K562 (cell line): ENCODE data around the gene ZNF709. TPM values are rescaled to one million over a fixed set of nuclear protein-coding genes. Genes with fewer than 3 reads are reported as not detected.

Source experiments
- ATAC-seq: fragments of 200-7000 bp; cut with Tn5 transposase; 3 replicates; pipeline ENCODE4 v1.9.1; 2020; ENCODE audit warnings: moderate library complexity
- BruUV-seq: library from RNA; stranded (reverse); fragments of 400-500 nt; replicated peaks from 2 replicates; lab custom pipeline; 2021; lab: Mats Ljungman, UMichigan
- CTCF ChIA-PET: fragments of 300-600 bp; formaldehyde crosslinking; extraction: SDS; loops from one replicate; lab custom pipeline; 2021; ENCODE audit warnings: low intra/inter-chr PET ratio; lab: Yijun Ruan, JAX
- POLR2A ChIA-PET: fragments of 300-600, 350-650 bp; sonication (Branson Sonifier 250); formaldehyde crosslinking; extraction: SDS; loops from one replicate; lab custom pipeline; 2021; ENCODE audit warnings: antibody characterized with exemption, inconsistent platforms; lab: Yijun Ruan, JAX
- DNase-seq, 4 experiments: peaks; one replicate each; pipeline versions ENCODE4 v3.0.0 to v3.0.0-alpha.2; 2011 to 2018; ENCODE audit warnings: low spot score in 3 of 4, mixed read lengths in 3 of 4; ENCODE audit errors: extremely low read depth in 1 of 4
- FAIRE-seq: peaks from 2 replicates; lab custom pipeline; 2011; peaks lifted over from hg19 to GRCh38; lab: Jason Lieb, UNC
- H2AFZ ChIP-seq: 2 replicates; pipeline ENCODE4 v1.6.0; 2011; ENCODE audit warnings: low read depth, low read length, control low read depth, inconsistent platforms
- H3K27ac ChIP-seq: fragments of 200-600 bp; 3 replicates; pipeline ENCODE4 v1.8.0; 2011; ENCODE audit warnings: low read depth, mild to moderate bottlenecking, control low read depth, inconsistent platforms, low read length, moderate library complexity, mixed read lengths; ENCODE audit errors: extremely low read depth
- H3K27me3 ChIP-seq, 2 experiments: fragments of 300-600 bp in 1 of 2; 2 replicates in 1 of 2; 3 replicates in 1 of 2; pipeline versions ENCODE4 v1.6.0 to v1.8.0; 2011; ENCODE audit warnings: inconsistent platforms in 2 of 2, low read length in 2 of 2, mild to moderate bottlenecking in 1 of 2, mixed read lengths in 1 of 2, moderate library complexity in 1 of 2; ENCODE audit not compliant: control insufficient read depth in 2 of 2, insufficient read depth in 2 of 2
- H3K36me3 ChIP-seq: fragments of 300-600 bp; 3 replicates; pipeline ENCODE4 v1.8.0; 2011; ENCODE audit warnings: mild to moderate bottlenecking, low read length, inconsistent platforms; ENCODE audit not compliant: control insufficient read depth, insufficient read depth
- H3K4me1 ChIP-seq, 2 experiments: fragments of 200-600 bp in 1 of 2; replicated peaks in 1 of 2; 2 replicates in 1 of 2; 3 replicates in 1 of 2; pipeline versions ENCODE4 v1.5.1 to v1.8.0; 2011; ENCODE audit warnings: inconsistent platforms in 2 of 2, low read length in 2 of 2, mild to moderate bottlenecking in 1 of 2, mixed read lengths in 1 of 2, moderate library complexity in 1 of 2; ENCODE audit not compliant: control insufficient read depth in 2 of 2, insufficient read depth in 2 of 2
- H3K4me2 ChIP-seq: 2 replicates; pipeline ENCODE4 v1.6.1; 2011; ENCODE audit warnings: low read length, control low read depth, inconsistent platforms, mixed read lengths; ENCODE audit not compliant: insufficient read depth
- H3K4me3 ChIP-seq: fragments of 200-600 bp; sonication (generic), shearing (Covaris generic); 2 replicates; pipeline ENCODE4 v1.5.1; 2016; ENCODE audit warnings: control low read depth, inconsistent platforms
- H3K79me2 ChIP-seq: fragments of 200-600 bp; 3 replicates; pipeline ENCODE4 v1.8.0; 2011; ENCODE audit warnings: low read length, inconsistent platforms; ENCODE audit not compliant: control insufficient read depth, insufficient read depth
- H3K9ac ChIP-seq, 2 experiments: 2 replicates each; pipeline versions ENCODE4 v1.6.0 to v1.6.1; 2011; ENCODE audit warnings: low read depth in 2 of 2, low read length in 2 of 2, control low read depth in 1 of 2, inconsistent platforms in 1 of 2, mild to moderate bottlenecking in 1 of 2, mixed read lengths in 1 of 2; ENCODE audit not compliant: insufficient read depth in 1 of 2
- H3K9me1 ChIP-seq: one replicate; pipeline ENCODE4 v1.6.0; 2011; ENCODE audit warnings: inconsistent platforms, mild to moderate bottlenecking, low read length, moderate library complexity; ENCODE audit not compliant: control insufficient read depth, insufficient read depth
- H3K9me3 ChIP-seq: replicated peaks from 2 replicates; pipeline ENCODE4 v1.5.1; 2011; ENCODE audit warnings: low read depth, low read length, inconsistent platforms; ENCODE audit not compliant: control insufficient read depth, insufficient read depth
- H4K20me1 ChIP-seq: replicated peaks from 2 replicates; pipeline ENCODE4 v1.6.1; 2011; ENCODE audit warnings: low read length, inconsistent platforms, mixed read lengths; ENCODE audit not compliant: control insufficient read depth, insufficient read depth
- CTBP1 ChIP-seq: fragments of 450-650 bp; IDR thresholded peaks from 2 replicates; pipeline ENCODE4 v1.6.1; 2016; ENCODE audit warnings: borderline replicate concordance
- NUFIP1 ChIP-seq: fragments of 450-650 bp; IDR thresholded peaks from 2 replicates; pipeline ENCODE4 v1.6.1; 2018; ENCODE audit not compliant: partially characterized antibody
- TRIM28 ChIP-seq: fragments of 450-650 bp; IDR thresholded peaks from 2 replicates; pipeline ENCODE4 v1.6.1; 2017
- ZNF263 ChIP-seq: sonication (generic); formaldehyde crosslinking; IDR thresholded peaks from 2 replicates; pipeline ENCODE4 v1.8.0; 2022; ENCODE audit warnings: mild to moderate bottlenecking, missing genetic modification reagents, borderline replicate concordance
- ZNF274 ChIP-seq: IDR thresholded peaks from 2 replicates; pipeline ENCODE4 v1.6.1; 2011; ENCODE audit warnings: low read depth, mild to moderate bottlenecking, low read length, moderate library complexity, borderline replicate concordance
- ZNF507 ChIP-seq: conservative IDR thresholded peaks from 2 replicates; pipeline ENCODE4 v1.6.1; 2017; ENCODE audit warnings: missing genetic modification characterization, missing compliant biosample characterization
- ZNF699 ChIP-seq: fragments of 250-450 bp; sonication (Bioruptor Pico); IDR thresholded peaks from 2 replicates; pipeline ENCODE4 v1.8.0; 2021; ENCODE audit warnings: mild to moderate bottlenecking, moderate library complexity; ENCODE audit not compliant: insufficient replicate concordance
- ZNF766 ChIP-seq: fragments of 200-800 bp; sonication (Bioruptor generic); conservative IDR thresholded peaks from 2 replicates; pipeline ENCODE4 v1.6.1; 2016; ENCODE audit warnings: missing genetic modification characterization, missing compliant biosample characterization
- ZNF780A ChIP-seq: fragments of 250-450 bp; sonication (Bioruptor Pico); IDR thresholded peaks from 2 replicates; pipeline ENCODE4 v1.5.0; 2021; ENCODE audit warnings: mild to moderate bottlenecking
- WGBS: fragments of 100-300 bp; shearing (Covaris generic); methylation state at CpG from one replicate; pipeline ENCODE4 v1.1.6; 2016; ENCODE audit warnings: low coverage, mixed read lengths; ENCODE audit not compliant: insufficient coverage; ENCODE audit errors: missing lambda C conversion rate; 5-methylcytosine and 5-hydroxymethylcytosine counted together
- in situ Hi-C: fragments of 300-500 bp; cut with MboI; formaldehyde crosslinking; loops from 4 replicates; pipeline ENCODE4 v1.15.0; 2018; ENCODE audit warnings: inconsistent platforms, mixed read lengths
- intact Hi-C: fragments of 100-400 bp; cut with micrococcal nuclease; formaldehyde crosslinking; loops from 2 replicates; pipeline ENCODE4 v1.14.2; 2022
- polyA plus RNA-seq, 8 experiments: library from polyadenylated mRNA; depleted of rRNA in 4 of 8; stranded (reverse) in 5 of 8; unstranded in 3 of 8; fragments of >200 nt; fragmentation: Nextera tagmentation in 2 of 8; fragmentation: Illumina TruSeq in 1 of 8; extraction: Ambion mirVana in 2 of 8; extraction: Trizol in 1 of 8; gene quantifications; 2 replicates each; pipeline versions ENCODE4 v1.2.1 to v1.2.3, GENCODE V29; 2011 to 2014; ENCODE audit warnings: inconsistent platforms in 1 of 8, missing spikeins in 1 of 8
- total RNA-seq, 7 experiments: library from RNA; depleted of rRNA in 6 of 7; stranded (reverse); fragments of >200 nt in 6 of 7; fragmentation: Illumina TruSeq in 2 of 7; extraction: Trizol in 2 of 7; gene quantifications; 2 replicates each; pipeline versions ENCODE4 v1.2.1 to v1.2.3, GENCODE V29; 2011 to 2021; ENCODE audit warnings: low replicate concordance in 1 of 7
- TF ChIP-seq, protein P1 (sequence below): fragments of 450-650 bp; IDR thresholded peaks from 2 replicates; pipeline ENCODE4 v1.6.1; 2016; ENCODE audit warnings: low read depth
- TF ChIP-seq, protein P2 (sequence below): fragments of 200-800 bp; sonication (Bioruptor generic); IDR thresholded peaks from 2 replicates; pipeline ENCODE4 v1.6.1; 2016; ENCODE audit warnings: missing genetic modification characterization, missing compliant biosample characterization

ZNF709 gene
- total and polyA plus RNA-seq, 9 of the 15 experiments (the other 6 are each of a cell fraction or from before 2014, with no cell fraction given), result 0.07 to 0.69 (median 0.18) TPM

GRCh38 chr19:12465211-12465610 is 19.4 kb downstream of the ZNF709 start:
- BruUV-seq, result no TSS peak
- Histone ChIP-seq H3K27ac (no peak overlapping the region), H3K36me3 (no peaks in the 10 kb centered on the region), H3K4me2 (no peak overlapping the region), H3K4me1 (no peaks in the 10 kb centered on the region), H3K79me2 (no peaks in the 10 kb centered on the region), H3K9me3 (peaks cover 9% of the 10 kb centered on the region), H2AFZ (no peak overlapping the region), H3K9me1 (no peaks in the 10 kb centered on the region), H3K27me3 (no peaks in the 10 kb centered on the region; a peak in 1 of 5 replicates), H4K20me1 (no peaks in the 10 kb centered on the region), H3K9ac (no peak overlapping the region), H3K4me3 (no peak overlapping the region)
- no peak for ATAC-seq
- no peak for DNase-seq
- intact Hi-C loops (no loop called here), in situ Hi-C loops (no loop called here)
- FAIRE-seq, result no peak
- 1% methylated on average over 5 of the region's 5 CpGs for WGBS
- CTCF ChIA-PET, result no interaction called here
- POLR2A ChIA-PET, result no interaction called here
- TF ChIP-seq ZNF507 (tag), result peak; percentile 18; the same call in 1 of the 2 replicates
- TF ChIP-seq, protein P1, sequence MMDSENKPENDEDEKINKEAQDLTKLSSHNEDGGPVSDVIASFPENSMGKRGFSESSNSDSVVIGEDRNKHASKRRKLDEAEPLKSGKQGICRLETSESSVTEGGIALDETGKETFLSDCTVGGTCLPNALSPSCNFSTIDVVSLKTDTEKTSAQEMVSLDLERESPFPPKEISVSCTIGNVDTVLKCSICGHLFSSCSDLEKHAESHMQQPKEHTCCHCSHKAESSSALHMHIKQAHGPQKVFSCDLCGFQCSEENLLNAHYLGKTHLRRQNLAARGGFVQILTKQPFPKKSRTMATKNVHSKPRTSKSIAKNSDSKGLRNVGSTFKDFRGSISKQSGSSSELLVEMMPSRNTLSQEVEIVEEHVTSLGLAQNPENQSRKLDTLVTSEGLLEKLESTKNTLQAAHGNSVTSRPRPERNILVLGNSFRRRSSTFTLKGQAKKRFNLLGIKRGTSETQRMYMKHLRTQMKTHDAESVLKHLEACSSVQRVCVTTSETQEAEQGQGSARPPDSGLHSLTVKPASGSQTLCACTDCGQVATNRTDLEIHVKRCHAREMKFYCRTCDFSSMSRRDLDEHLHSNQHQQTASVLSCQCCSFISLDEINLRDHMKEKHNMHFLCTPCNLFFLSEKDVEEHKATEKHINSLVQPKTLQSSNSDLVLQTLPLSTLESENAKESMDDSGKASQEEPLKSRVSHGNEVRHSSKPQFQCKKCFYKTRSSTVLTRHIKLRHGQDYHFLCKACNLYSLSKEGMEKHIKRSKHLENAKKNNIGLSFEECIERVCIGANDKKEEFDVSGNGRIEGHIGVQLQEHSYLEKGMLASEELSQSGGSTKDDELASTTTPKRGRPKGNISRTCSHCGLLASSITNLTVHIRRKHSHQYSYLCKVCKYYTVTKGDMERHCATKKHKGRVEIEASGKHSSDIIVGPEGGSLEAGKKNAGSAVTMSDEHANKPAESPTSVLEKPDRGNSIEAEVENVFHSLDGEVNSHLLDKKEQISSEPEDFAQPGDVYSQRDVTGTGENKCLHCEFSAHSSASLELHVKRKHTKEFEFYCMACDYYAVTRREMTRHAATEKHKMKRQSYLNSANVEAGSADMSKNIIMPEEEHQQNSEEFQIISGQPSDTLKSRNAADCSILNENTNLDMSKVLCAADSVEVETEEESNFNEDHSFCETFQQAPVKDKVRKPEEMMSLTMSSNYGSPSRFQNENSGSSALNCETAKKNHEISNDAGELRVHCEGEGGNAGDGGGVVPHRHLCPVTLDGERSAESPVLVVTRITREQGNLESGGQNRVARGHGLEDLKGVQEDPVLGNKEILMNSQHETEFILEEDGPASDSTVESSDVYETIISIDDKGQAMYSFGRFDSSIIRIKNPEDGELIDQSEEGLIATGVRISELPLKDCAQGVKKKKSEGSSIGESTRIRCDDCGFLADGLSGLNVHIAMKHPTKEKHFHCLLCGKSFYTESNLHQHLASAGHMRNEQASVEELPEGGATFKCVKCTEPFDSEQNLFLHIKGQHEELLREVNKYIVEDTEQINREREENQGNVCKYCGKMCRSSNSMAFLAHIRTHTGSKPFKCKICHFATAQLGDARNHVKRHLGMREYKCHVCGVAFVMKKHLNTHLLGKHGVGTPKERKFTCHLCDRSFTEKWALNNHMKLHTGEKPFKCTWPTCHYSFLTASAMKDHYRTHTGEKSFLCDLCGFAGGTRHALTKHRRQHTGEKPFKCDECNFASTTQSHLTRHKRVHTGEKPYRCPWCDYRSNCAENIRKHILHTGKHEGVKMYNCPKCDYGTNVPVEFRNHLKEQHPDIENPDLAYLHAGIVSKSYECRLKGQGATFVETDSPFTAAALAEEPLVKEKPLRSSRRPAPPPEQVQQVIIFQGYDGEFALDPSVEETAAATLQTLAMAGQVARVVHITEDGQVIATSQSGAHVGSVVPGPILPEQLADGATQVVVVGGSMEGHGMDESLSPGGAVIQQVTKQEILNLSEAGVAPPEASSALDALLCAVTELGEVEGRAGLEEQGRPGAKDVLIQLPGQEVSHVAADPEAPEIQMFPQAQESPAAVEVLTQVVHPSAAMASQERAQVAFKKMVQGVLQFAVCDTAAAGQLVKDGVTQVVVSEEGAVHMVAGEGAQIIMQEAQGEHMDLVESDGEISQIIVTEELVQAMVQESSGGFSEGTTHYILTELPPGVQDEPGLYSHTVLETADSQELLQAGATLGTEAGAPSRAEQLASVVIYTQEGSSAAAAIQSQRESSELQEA, result no peak
- no peak for TF ChIP-seq CTBP1
- TF ChIP-seq ZNF263, result no peak
- TF ChIP-seq NUFIP1, result no peak
- TF ChIP-seq TRIM28, result peak; percentile 75; the same call in 1 of the 2 replicates
- TF ChIP-seq ZNF699 (CRISPR knock-in tag), result no peak
- TF ChIP-seq ZNF780A (CRISPR knock-in tag), result no peak
- TF ChIP-seq, protein P2, sequence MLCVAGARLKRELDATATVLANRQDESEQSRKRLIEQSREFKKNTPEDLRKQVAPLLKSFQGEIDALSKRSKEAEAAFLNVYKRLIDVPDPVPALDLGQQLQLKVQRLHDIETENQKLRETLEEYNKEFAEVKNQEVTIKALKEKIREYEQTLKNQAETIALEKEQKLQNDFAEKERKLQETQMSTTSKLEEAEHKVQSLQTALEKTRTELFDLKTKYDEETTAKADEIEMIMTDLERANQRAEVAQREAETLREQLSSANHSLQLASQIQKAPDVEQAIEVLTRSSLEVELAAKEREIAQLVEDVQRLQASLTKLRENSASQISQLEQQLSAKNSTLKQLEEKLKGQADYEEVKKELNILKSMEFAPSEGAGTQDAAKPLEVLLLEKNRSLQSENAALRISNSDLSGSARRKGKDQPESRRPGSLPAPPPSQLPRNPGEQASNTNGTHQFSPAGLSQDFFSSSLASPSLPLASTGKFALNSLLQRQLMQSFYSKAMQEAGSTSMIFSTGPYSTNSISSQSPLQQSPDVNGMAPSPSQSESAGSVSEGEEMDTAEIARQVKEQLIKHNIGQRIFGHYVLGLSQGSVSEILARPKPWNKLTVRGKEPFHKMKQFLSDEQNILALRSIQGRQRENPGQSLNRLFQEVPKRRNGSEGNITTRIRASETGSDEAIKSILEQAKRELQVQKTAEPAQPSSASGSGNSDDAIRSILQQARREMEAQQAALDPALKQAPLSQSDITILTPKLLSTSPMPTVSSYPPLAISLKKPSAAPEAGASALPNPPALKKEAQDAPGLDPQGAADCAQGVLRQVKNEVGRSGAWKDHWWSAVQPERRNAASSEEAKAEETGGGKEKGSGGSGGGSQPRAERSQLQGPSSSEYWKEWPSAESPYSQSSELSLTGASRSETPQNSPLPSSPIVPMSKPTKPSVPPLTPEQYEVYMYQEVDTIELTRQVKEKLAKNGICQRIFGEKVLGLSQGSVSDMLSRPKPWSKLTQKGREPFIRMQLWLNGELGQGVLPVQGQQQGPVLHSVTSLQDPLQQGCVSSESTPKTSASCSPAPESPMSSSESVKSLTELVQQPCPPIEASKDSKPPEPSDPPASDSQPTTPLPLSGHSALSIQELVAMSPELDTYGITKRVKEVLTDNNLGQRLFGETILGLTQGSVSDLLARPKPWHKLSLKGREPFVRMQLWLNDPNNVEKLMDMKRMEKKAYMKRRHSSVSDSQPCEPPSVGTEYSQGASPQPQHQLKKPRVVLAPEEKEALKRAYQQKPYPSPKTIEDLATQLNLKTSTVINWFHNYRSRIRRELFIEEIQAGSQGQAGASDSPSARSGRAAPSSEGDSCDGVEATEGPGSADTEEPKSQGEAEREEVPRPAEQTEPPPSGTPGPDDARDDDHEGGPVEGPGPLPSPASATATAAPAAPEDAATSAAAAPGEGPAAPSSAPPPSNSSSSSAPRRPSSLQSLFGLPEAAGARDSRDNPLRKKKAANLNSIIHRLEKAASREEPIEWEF (CRISPR knock-in tag), result no peak
- no peak for TF ChIP-seq ZNF766
- TF ChIP-seq ZNF274, result peak; percentile 92
